ENCODE results near the gene KLK3. TPM values are rescaled to one million over a fixed set of nuclear protein-coding genes. Genes with fewer than 3 reads are reported as not detected.

KLK3 gene
- total and polyA plus RNA-seq, 2 of the 8 experiments (the other 6 are each of a cell fraction or from before 2014, with no cell fraction given), result 0.08 TPM; not detected in 1

- no peak for FAIRE-seq
- CTCF ChIA-PET (ENCODE audit: partially characterized antibody), result interaction anchor here (0.7 to 1.6 kb wide), 2 partner anchors 23 to 29 kb away, joined by 3 read pairs; no protein-coding TSS in a partner anchor
- TF ChIP-seq CREB1 (IDR thresholded peaks at IDR 0.05) (no peak), ASH2L (IDR thresholded peaks at IDR 0.05; ENCODE audit: low read length) (no peak), TCF12 (IDR thresholded peaks at IDR 0.05; ENCODE audit: low read depth, low read length) (no peak), RNF2 (IDR thresholded peaks at IDR 0.05; ENCODE audit: borderline replicate concordance, low read depth, low read length, missing control alignments, poor library complexity, severe bottlenecking) (no peak), MAFK (IDR thresholded peaks at IDR 0.05; ENCODE audit: low read depth, low read length) (no peak), CBX8 (IDR thresholded peaks at IDR 0.05; ENCODE audit: borderline replicate concordance, low read depth, low read length) (no peak), SIRT6 (IDR thresholded peaks at IDR 0.05; ENCODE audit: low read length) (no peak), USF2 (IDR thresholded peaks at IDR 0.05; ENCODE audit: low read length) (no peak), SAP30 (IDR thresholded peaks at IDR 0.05; ENCODE audit: insufficient read depth, insufficient replicate concordance, low read length) (no peak), TAF7 (optimal IDR thresholded peaks at IDR 0.05; ENCODE audit: borderline replicate concordance, low read depth, low read length) (no peak), EGR1 (IDR thresholded peaks at IDR 0.05; ENCODE audit: borderline replicate concordance, low read depth, low read length) (no peak), EP300 (IDR thresholded peaks at IDR 0.05; ENCODE audit: borderline replicate concordance in 1 of 2, low read depth in 2 of 2, low read length in 2 of 2) (no peak), TBP (IDR thresholded peaks at IDR 0.05; ENCODE audit: low read depth, low read length) (no peak)
These were observed 39.8 kb upstream of the KLK3 start for GRCh38 chr19:50814883-50815282.

More at GRCh38 chr19:50814883-50815282, 39.8 kb upstream of the KLK3 start:
- H3K9me3 ChIP-seq (ENCODE audit: insufficient read depth in 2 of 2, low read depth in 1 of 2, low read length in 1 of 2), result no peaks in the 10 kb centered on the region
- H3K4ac ChIP-seq (replicated peaks; ENCODE audit: insufficient read length, low read depth, low read length), result no peak overlapping the region
- no peak overlapping the region for H2BK12ac ChIP-seq (ENCODE audit: low read depth, low read length)
- 89% methylated on average over 5 of the region's 5 CpGs; no CpG with 5 or more reads in 1 of the 2 experiments for WGBS, 2 experiments (ENCODE audit: extremely low coverage in 1 of 2, insufficient coverage in 1 of 2, insufficient read length in 1 of 2, insufficient replicate concordance in 2 of 2, low coverage in 1 of 2, low lambda C conversion rate in 2 of 2, missing lambda C conversion rate in 1 of 2)
- peaks cover 5 to 16% (median 11%) of the 10 kb centered on the region in 4 experiments for H3K4me1 ChIP-seq (replicated peaks in 1 of 4; ENCODE audit: control insufficient read depth in 3 of 4, insufficient read depth in 4 of 4, low read length in 3 of 4)
- H3K23ac ChIP-seq (ENCODE audit: insufficient read length), result no peak overlapping the region
- no peak overlapping the region for H4K8ac ChIP-seq (ENCODE audit: extremely low read depth, insufficient read depth, low read length)
- H3K4me2 ChIP-seq (ENCODE audit: insufficient read depth in 1 of 2, low read depth in 2 of 2, low read length in 2 of 2), result no peak overlapping the region
- no peak overlapping the region for H2AK5ac ChIP-seq (ENCODE audit: low read depth, low read length)
- H2AFZ ChIP-seq (ENCODE audit: low read length), result no peak overlapping the region
- no peak overlapping the region for H3K14ac ChIP-seq (ENCODE audit: insufficient read length)
- DNase-seq (ENCODE audit: low read depth in 1 of 2, low spot score in 2 of 2), result no peak
- peaks cover 0 to 2% of the 10 kb centered on the region in 2 experiments for H4K20me1 ChIP-seq (replicated peaks in 1 of 2; ENCODE audit: control insufficient read depth in 1 of 2, insufficient read depth in 2 of 2, low read length in 2 of 2)
- H2BK20ac ChIP-seq (ENCODE audit: low read length), result no peak overlapping the region
- H3K27ac ChIP-seq (ENCODE audit: low read depth, low read length), result no peak overlapping the region
- H4K91ac ChIP-seq (replicated peaks; ENCODE audit: insufficient read length, low read length), result no peak overlapping the region
- no peak overlapping the region for H2BK120ac ChIP-seq (replicated peaks; ENCODE audit: low read depth, low read length)
- no peak overlapping the region for H3K9ac ChIP-seq (replicated peaks in 1 of 4; ENCODE audit: extremely low read depth in 1 of 4, low read depth in 3 of 4, low read length in 3 of 4)
- H3K27me3 ChIP-seq (replicated peaks in 1 of 4; ENCODE audit: control insufficient read depth in 3 of 4, extremely low read depth in 1 of 4, insufficient read depth in 3 of 4, low read length in 3 of 4), result peaks cover 7 to 14% (median 13%) of the 10 kb centered on the region in 4 experiments
- POLR2A ChIA-PET (ENCODE audit: partially characterized antibody), result interaction anchor here (14.4 kb wide), 1 partner anchor 17 kb away, joined by 275 read pairs; no protein-coding TSS in a partner anchor
- no peak overlapping the region for H2BK15ac ChIP-seq (ENCODE audit: low read length)
- no peak overlapping the region for H3K4me3 ChIP-seq (ENCODE audit: extremely low read depth in 1 of 4, insufficient read depth in 2 of 4, low read depth in 3 of 4, low read length in 4 of 4)
- H4K5ac ChIP-seq (ENCODE audit: insufficient read length, low read depth, low read length), result no peak overlapping the region
- H3K79me1 ChIP-seq (ENCODE audit: low read depth, low read length), result no peaks in the 10 kb centered on the region
- H3K18ac ChIP-seq (ENCODE audit: extremely low read depth, low read length), result no peak overlapping the region
- H3K36me3 ChIP-seq (ENCODE audit: control insufficient read depth in 2 of 4, insufficient read depth in 4 of 4, low read length in 3 of 4), result no peaks in the 10 kb centered on the region
- H2BK5ac ChIP-seq (ENCODE audit: low read depth, low read length), result no peak overlapping the region
- H3K23me2 ChIP-seq (ENCODE audit: low read depth, low read length), result peaks cover 21% of the 10 kb centered on the region
- no peaks in the 10 kb centered on the region for H3K79me2 ChIP-seq (ENCODE audit: control insufficient read depth in 1 of 2, insufficient read depth in 2 of 2, low read length in 2 of 2)
- no peak overlapping the region for H3K56ac ChIP-seq (replicated peaks; ENCODE audit: insufficient read length, low read depth, low read length)

Data from H1 (cell line).